Endothelial cell of umbilical vein (primary cell): ENCODE data around the gene PPEF2. TPM values are rescaled to one million over a fixed set of nuclear protein-coding genes. Genes with fewer than 3 reads are reported as not detected.

Experiments
- BruUV-seq: library from RNA; stranded (reverse); fragments of 400-500 nt; replicated peaks from 2 replicates; lab custom pipeline; 2021; lab: Mats Ljungman, UMichigan
- CTCF ChIA-PET: fragments of 300-600, 350-600 bp; sonication (Branson Sonifier 250); formaldehyde crosslinking; loops from one replicate; lab custom pipeline; 2021; ENCODE audit warnings: antibody characterized with exemption, inconsistent platforms; lab: Charles Lee
- POLR2A ChIA-PET: fragments of 300-600, 350-600 bp; sonication (Branson Sonifier 250); formaldehyde crosslinking; loops from one replicate; lab custom pipeline; 2021; ENCODE audit warnings: antibody characterized with exemption, inconsistent platforms; lab: Charles Lee
- DNase-seq: peaks from one replicate; pipeline ENCODE4 v3.0.0-alpha.2; 2011; ENCODE audit warnings: low read depth, low spot score
- FAIRE-seq: peaks from 2 replicates; lab custom pipeline; 2011; peaks lifted over from hg19 to GRCh38; lab: Jason Lieb, UNC
- H2AFZ ChIP-seq: 2 replicates; pipeline ENCODE4 v1.6.0; 2012; ENCODE audit warnings: low read depth, low read length, control low read depth, inconsistent platforms
- H3K27ac ChIP-seq: 2 replicates; pipeline ENCODE4 v1.5.1; 2011; ENCODE audit warnings: low read depth, mild to moderate bottlenecking, control low read depth, low read length, moderate library complexity; ENCODE audit not compliant: insufficient read depth
- H3K27me3 ChIP-seq, 2 experiments: 2 replicates each; pipeline versions ENCODE4 v1.6.0 to v1.6.1; 2011; ENCODE audit warnings: low read length in 2 of 2, mixed read lengths in 1 of 2; ENCODE audit not compliant: control insufficient read depth in 2 of 2, insufficient read depth in 2 of 2
- H3K36me3 ChIP-seq, 2 experiments: 2 replicates in 1 of 2; 3 replicates in 1 of 2; pipeline ENCODE4 v1.5.1; 2011; ENCODE audit warnings: low read length in 2 of 2, mild to moderate bottlenecking in 1 of 2, moderate library complexity in 1 of 2; ENCODE audit not compliant: control insufficient read depth in 2 of 2, insufficient read depth in 2 of 2; ENCODE audit errors: extremely low read depth in 1 of 2
- H3K4me1 ChIP-seq: 3 replicates; pipeline ENCODE4 v1.5.1; 2011; ENCODE audit warnings: mild to moderate bottlenecking, low read length; ENCODE audit not compliant: control insufficient read depth, insufficient read depth; ENCODE audit errors: extremely low read depth
- H3K4me2 ChIP-seq: 2 replicates; pipeline ENCODE4 v1.6.1; 2011; ENCODE audit warnings: low read length, control low read depth, mixed read lengths; ENCODE audit not compliant: insufficient read depth
- H3K4me3 ChIP-seq, 3 experiments: fragments of 200-600 bp in 1 of 3; sonication (generic), shearing (Covaris generic) in 1 of 3; replicated peaks in 1 of 3; 2 replicates each; pipeline ENCODE4 v1.5.1; 2011 to 2016; ENCODE audit warnings: control low read depth in 3 of 3, low read length in 3 of 3, mild to moderate bottlenecking in 2 of 3, inconsistent platforms in 1 of 3, low read depth in 1 of 3, moderate library complexity in 1 of 3; ENCODE audit not compliant: insufficient read depth in 1 of 3
- H3K79me2 ChIP-seq: 2 replicates; pipeline ENCODE4 v1.6.0; 2012; ENCODE audit warnings: low read length, inconsistent platforms; ENCODE audit not compliant: control insufficient read depth, insufficient read depth
- H3K9ac ChIP-seq: replicated peaks from 2 replicates; pipeline ENCODE3; 2011; ENCODE audit warnings: low read length, control low read depth; ENCODE audit not compliant: insufficient read depth; ENCODE audit errors: extremely low read depth
- H3K9me1 ChIP-seq: replicated peaks from 3 replicates; pipeline ENCODE4 v1.6.0; 2011; ENCODE audit warnings: mild to moderate bottlenecking, low read length; ENCODE audit not compliant: control insufficient read depth, insufficient read depth; ENCODE audit errors: extremely low read depth
- H3K9me3 ChIP-seq: replicated peaks from 2 replicates; pipeline ENCODE4 v1.5.1; 2012; ENCODE audit warnings: low read length, inconsistent platforms; ENCODE audit not compliant: control insufficient read depth, insufficient read depth
- H4K20me1 ChIP-seq: replicated peaks from 2 replicates; pipeline ENCODE3; 2011; ENCODE audit warnings: mild to moderate bottlenecking, low read length; ENCODE audit not compliant: control insufficient read depth, insufficient read depth; ENCODE audit errors: extremely low read depth
- EZH2 ChIP-seq: IDR thresholded peaks from 2 replicates; pipeline ENCODE4 v1.6.1; 2012; ENCODE audit warnings: borderline replicate concordance, low read depth, mild to moderate bottlenecking, moderate library complexity, low read length, inconsistent platforms; ENCODE audit not compliant: severe bottlenecking
- FOS ChIP-seq: IDR thresholded peaks from 2 replicates; pipeline ENCODE4 v1.6.1; 2011; ENCODE audit warnings: mild to moderate bottlenecking, low read length, moderate library complexity, borderline replicate concordance; ENCODE audit not compliant: insufficient read depth
- GATA2 ChIP-seq: IDR thresholded peaks from 2 replicates; pipeline ENCODE4 v1.7.0; 2011; ENCODE audit warnings: low read depth, mild to moderate bottlenecking, moderate library complexity, mixed read lengths, low read length; ENCODE audit not compliant: insufficient read length, insufficient read depth
- JUN ChIP-seq: IDR thresholded peaks from 2 replicates; pipeline ENCODE4 v1.6.1; 2011; ENCODE audit warnings: borderline replicate concordance, low read depth; ENCODE audit not compliant: insufficient read length, insufficient read depth
- MAX ChIP-seq: IDR thresholded peaks from 2 replicates; pipeline ENCODE4 v1.6.1; 2011; ENCODE audit not compliant: insufficient read depth, insufficient read length
- MYC ChIP-seq: IDR thresholded peaks from one replicate; pipeline ENCODE4 v1.6.1; 2011; ENCODE audit warnings: mild to moderate bottlenecking, low read depth, low read length
- POLR2A ChIP-seq: IDR thresholded peaks from 2 replicates; pipeline ENCODE4 v1.6.1; 2012; ENCODE audit warnings: low read depth, mild to moderate bottlenecking, control low read depth, low read length
- POLR2AphosphoS5 ChIP-seq: IDR thresholded peaks from 2 replicates; pipeline ENCODE4 v1.6.1; 2012; ENCODE audit warnings: low read depth, mild to moderate bottlenecking, control low read depth, low read length, moderate library complexity; ENCODE audit not compliant: insufficient read depth
- dilution Hi-C: fragments of 300-500 bp; cut with MboI; formaldehyde crosslinking; loops from one replicate; pipeline ENCODE4 v1.15.0; 2019; ENCODE audit warnings: low sequenced_read_pairs; ENCODE audit not compliant: extremely low pct_ligation_motif_present
- intact Hi-C: fragments of 100-400 bp; cut with micrococcal nuclease; formaldehyde crosslinking; loops from one replicate; pipeline ENCODE4 v1.10.0; 2022
- polyA plus RNA-seq, 4 experiments: library from polyadenylated mRNA; depleted of rRNA in 3 of 4; stranded (reverse) in 3 of 4; unstranded in 1 of 4; fragments of >200 nt; gene quantifications; 2 replicates each; pipeline versions ENCODE4 v1.2.1 to v1.2.3, GENCODE V29; 2011 to 2012; ENCODE audit warnings: missing spikeins in 1 of 4
- total RNA-seq: library from RNA; stranded (reverse); gene quantifications from 2 replicates; pipeline ENCODE4 v1.2.3, GENCODE V29; 2021
- TF ChIP-seq, protein P1 (sequence below), 2 donors: IDR thresholded peaks; 1 replicate in 1 of 2; 2 replicates in 1 of 2; pipeline ENCODE4 v1.5.1; 2011; ENCODE audit warnings: low read length in 2 of 2, mild to moderate bottlenecking in 2 of 2, moderate library complexity in 2 of 2, control low read depth in 1 of 2, inconsistent platforms in 1 of 2, low read depth in 1 of 2; ENCODE audit not compliant: insufficient read depth in 1 of 2; ENCODE audit errors: extremely low read depth in 1 of 2

The PPEF2 gene
- total and polyA plus RNA-seq, 2 donors (not counting 3 experiments of a cell fraction or from before 2014, with no cell fraction given): 0.23 TPM; not detected in 1

DNA sequence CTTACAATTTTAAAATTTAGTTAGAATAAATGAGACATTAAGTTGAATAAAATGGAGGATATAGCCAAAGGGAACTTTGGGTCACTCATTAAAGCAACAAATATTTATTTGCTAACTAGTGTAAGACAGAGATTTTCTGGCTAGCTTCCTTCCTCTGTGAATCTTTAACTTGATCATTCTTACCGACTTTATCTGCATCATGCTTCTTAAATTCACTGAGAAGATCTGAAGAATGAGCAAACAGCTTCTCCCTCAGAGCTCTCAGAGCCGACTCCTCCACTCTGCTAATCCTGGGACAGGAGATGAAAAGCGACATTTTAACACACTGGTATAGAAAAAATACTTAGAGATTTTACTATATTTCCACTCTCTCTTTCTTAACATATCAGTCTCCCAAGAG is 35.1 kb downstream of the PPEF2 start:
- ChIA-PET POLR2A (no interaction called here), CTCF (interaction anchor here (1.1 to 1.4 kb wide), 2 partner anchors 29 to 49 kb away, joined by 3 to 5 read pairs; no protein-coding TSS in a partner anchor)
- Histone ChIP-seq H2AFZ (no peak overlapping the region), H3K9me1 (no peaks in the 10 kb centered on the region), H3K79me2 (no peaks in the 10 kb centered on the region), H3K4me1 (no peaks in the 10 kb centered on the region), H3K36me3 (no peaks in the 10 kb centered on the region), H3K9ac (no peak overlapping the region), H3K27ac (no peak overlapping the region), H3K4me2 (no peak overlapping the region), H4K20me1 (no peaks in the 10 kb centered on the region), H3K4me3 (no peak overlapping the region), H3K9me3 (no peaks in the 10 kb centered on the region), H3K27me3 (peaks cover 0 to 5% of the 10 kb centered on the region in 2 experiments)
- dilution Hi-C loops: no loop called here
- intact Hi-C loops: no loop called here
- no TSS peak for BruUV-seq
- FAIRE-seq: no peak
- no peak for TF ChIP-seq POLR2A
- no peak for DNase-seq

GRCh38 chr4:75860606-75861005 is 41.6 kb downstream of the PPEF2 start:
- H3K4me1 ChIP-seq: no peaks in the 10 kb centered on the region
- H3K4me2 ChIP-seq: no peak overlapping the region
- no peak for TF ChIP-seq POLR2A
- no peak for TF ChIP-seq POLR2AphosphoS5
- no peak for TF ChIP-seq EZH2
- no peak for TF ChIP-seq FOS
- TF ChIP-seq JUN: no peak
- TF ChIP-seq MAX: no peak
- TF ChIP-seq MYC: no peak
- TF ChIP-seq GATA2: no peak
- TF ChIP-seq, protein P1, sequence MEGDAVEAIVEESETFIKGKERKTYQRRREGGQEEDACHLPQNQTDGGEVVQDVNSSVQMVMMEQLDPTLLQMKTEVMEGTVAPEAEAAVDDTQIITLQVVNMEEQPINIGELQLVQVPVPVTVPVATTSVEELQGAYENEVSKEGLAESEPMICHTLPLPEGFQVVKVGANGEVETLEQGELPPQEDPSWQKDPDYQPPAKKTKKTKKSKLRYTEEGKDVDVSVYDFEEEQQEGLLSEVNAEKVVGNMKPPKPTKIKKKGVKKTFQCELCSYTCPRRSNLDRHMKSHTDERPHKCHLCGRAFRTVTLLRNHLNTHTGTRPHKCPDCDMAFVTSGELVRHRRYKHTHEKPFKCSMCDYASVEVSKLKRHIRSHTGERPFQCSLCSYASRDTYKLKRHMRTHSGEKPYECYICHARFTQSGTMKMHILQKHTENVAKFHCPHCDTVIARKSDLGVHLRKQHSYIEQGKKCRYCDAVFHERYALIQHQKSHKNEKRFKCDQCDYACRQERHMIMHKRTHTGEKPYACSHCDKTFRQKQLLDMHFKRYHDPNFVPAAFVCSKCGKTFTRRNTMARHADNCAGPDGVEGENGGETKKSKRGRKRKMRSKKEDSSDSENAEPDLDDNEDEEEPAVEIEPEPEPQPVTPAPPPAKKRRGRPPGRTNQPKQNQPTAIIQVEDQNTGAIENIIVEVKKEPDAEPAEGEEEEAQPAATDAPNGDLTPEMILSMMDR (IDR thresholded peaks at IDR 0.05; ENCODE audit: extremely low read depth in 1 of 2, insufficient read depth in 1 of 2, low read depth in 1 of 2, low read length in 2 of 2): no peak
- no peak overlapping the region for H2AFZ ChIP-seq
- no peaks in the 10 kb centered on the region for H3K79me2 ChIP-seq
- no peak for FAIRE-seq
- H3K27ac ChIP-seq: no peak overlapping the region
- BruUV-seq: no TSS peak
- H3K27me3 ChIP-seq: peaks cover 6 to 12% of the 10 kb centered on the region in 2 experiments
- ChIA-PET CTCF (interaction anchor here (0.6 to 1.0 kb wide), 2 partner anchors 10 to 13 kb away, joined by 3 read pairs; no protein-coding TSS in a partner anchor), POLR2A (no interaction called here)
- no peak overlapping the region for H3K9ac ChIP-seq
- H3K9me3 ChIP-seq: no peaks in the 10 kb centered on the region
- DNase-seq: no peak
- no peaks in the 10 kb centered on the region for H3K36me3 ChIP-seq
- dilution Hi-C loops: no loop called here
- intact Hi-C loops: no loop called here
- H3K4me3 ChIP-seq: no peak overlapping the region
- no peaks in the 10 kb centered on the region for H4K20me1 ChIP-seq
- H3K9me1 ChIP-seq: no peaks in the 10 kb centered on the region
